HG03066 (cell line): ENCODE results near the gene SMARCB1.

Source experiments
- ATAC-seq: cut with Tn5 transposase; IDR thresholded peaks from one replicate; pipeline ENCODE4 v1.9.1; 2021; ENCODE audit warnings: low read depth; ENCODE audit not compliant: unreplicated experiment

The SMARCB1 gene

DNA sequence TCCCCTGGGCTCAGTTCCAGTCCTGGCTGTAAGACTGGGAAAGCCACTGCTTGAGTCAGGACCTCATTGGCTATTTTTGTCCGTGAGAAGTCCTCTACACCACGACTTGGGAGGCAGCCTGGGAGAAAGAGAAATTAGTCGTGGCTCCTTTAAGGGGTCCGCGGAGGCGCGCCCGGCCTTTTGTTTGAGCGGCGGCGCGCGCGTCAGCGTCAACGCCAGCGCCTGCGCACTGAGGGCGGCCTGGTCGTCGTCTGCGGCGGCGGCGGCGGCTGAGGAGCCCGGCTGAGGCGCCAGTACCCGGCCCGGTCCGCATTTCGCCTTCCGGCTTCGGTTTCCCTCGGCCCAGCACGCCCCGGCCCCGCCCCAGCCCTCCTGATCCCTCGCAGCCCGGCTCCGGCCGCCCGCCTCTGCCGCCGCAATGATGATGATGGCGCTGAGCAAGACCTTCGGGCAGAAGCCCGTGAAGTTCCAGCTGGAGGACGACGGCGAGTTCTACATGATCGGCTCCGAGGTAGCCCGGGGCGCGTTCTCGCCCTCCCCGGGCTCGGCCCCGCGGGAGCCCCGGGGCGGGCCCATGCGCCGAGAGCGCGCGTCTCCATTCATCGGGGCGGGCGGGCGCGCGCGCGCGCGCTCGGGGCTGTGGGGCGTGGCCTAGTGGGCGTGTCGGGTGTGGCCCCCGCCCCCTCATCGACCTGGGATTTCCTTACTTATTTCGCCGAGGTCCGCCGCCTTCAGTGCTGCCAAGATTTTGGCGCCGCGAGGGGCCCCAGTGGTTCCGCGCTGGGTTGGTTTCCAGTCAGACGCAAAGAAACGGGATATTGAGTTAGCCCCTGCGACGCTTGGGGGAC lies at the start of gene SMARCB1:
SMARCB1 (plus strand) TSS at position 215 of the 848 bp plus-strand sequence; CDS start at position 419, 204 bp downstream.
- ATAC-seq, result peak; percentile 80

DNA sequence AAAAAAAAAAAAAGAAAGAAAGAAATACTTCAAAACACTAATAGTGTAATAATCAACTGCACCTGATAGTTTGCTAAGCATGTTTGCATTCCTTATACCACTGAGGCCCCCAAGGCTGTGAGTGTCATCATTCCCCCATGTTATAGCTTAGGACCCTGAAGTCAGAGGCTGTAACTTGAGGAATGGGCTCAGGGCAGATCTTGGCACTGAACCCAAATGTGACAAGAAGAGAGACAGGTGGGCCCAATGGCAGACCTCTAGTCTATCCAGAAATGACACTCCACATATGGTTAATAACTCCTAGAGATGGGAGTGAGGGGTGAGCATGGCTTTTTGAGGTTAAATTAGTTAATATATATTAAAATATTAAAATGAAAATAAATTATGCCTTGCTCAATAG lies 49.1 kb upstream of the SMARCB1 start:
- ATAC-seq, result no peak

- ATAC-seq, result no peak
Observed at GRCh38 chr22:23742505-23743264, 44.1 kb upstream of the SMARCB1 start.

GRCh38 chr22:23743303-23743705 lies 43.5 kb upstream of the SMARCB1 start:
- ATAC-seq, result no peak

DNA sequence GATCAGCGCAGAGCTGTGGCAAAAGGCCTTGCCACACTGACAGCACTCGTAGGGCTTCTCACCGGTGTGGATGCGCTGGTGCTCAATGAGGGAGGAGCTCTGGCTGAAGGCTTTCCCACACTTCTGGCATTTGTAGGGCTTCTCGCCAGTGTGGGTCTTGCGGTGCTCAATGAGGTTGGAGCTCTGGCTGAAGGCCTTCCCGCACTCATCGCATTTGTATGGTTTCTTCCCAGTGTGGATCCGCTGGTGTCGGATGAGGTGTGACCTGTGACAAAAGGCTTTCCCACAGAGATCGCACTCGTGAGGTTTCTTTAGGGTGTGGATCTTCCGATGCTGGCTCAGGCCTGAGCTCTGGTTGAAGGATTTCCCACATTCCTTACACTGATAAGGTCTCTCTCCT lies 42.8 kb upstream of the SMARCB1 start:
- no peak for ATAC-seq

DNA sequence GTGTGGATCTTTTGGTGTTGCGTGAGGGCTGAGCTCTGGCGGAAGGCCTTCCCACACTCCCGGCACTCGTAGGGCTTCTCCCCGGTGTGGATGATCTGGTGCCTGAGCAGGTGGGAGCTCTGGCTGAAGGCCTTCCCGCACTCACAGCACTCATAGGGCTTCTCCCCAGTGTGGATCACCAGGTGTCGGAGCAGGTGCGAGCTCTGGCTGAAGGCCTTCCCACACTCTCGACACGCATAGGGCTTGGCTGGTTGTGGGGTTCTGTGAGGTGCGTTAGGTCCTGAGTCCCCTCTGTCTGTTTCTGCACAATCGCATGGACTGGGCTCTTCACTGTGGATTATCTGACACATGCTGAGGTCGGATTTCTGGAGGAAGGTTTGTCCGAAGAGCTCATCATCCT lies 42.3 kb upstream of the SMARCB1 start:
- ATAC-seq, result no peak

DNA sequence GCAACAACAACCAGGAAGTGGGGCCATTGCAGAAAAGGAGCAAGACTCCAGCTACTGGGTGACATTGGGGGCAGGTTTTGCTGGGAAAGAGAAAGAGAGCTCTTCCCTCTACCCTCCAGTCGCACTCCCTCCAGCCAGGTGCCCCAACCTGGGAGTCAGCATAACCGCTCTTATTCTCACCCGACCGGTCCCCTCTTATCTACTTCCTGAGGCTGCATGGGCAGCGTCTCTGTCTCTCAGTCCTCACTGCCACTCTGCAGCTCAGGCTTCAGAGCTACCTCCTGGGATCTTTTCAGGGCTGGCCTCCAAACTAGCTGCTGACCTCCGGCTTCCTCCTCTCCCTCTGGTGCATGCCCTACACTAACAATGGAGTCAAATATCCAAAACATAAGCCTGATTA lies 41.0 kb upstream of the SMARCB1 start:
- ATAC-seq, result no peak

DNA sequence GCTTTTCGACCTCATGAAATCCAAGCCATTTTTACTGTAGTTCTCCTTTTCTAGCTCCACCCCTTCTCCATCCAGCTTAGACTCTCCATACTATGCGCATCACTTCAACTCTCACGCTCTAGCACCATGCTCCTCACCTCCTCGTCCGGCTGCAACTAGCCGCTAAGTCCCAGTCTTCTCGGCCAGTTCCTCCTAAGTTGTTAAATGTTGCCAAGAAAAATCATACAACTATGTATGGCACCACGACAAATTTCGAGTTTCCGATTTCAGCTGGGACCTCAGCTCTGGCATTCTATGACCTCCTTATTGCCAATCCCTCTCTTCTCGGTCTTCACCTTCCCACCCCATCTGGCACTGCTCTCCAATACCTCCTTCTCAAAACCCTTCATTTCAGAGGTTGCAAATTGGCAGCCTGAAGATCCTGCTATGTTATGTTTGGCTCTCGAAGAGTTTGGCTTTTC lies 36.9 kb upstream of the SMARCB1 start:
- no peak for ATAC-seq

DNA sequence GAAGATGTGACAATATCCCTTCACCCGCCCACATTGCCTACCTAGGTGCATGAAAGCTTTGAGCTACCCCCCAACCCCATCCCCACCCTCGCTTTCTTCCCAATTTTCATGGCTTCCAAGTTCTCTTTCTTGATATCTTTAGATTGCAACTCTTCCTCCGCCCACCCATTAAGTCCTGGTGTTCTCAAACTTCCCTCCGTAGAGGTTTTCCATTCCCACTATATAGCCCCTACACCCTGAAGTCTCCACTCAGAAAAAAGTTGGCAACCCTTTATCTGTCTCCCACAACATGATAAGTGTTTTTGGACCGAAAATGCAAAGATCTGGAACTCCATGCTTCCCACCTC lies 36.4 kb upstream of the SMARCB1 start:
- no peak for ATAC-seq

DNA sequence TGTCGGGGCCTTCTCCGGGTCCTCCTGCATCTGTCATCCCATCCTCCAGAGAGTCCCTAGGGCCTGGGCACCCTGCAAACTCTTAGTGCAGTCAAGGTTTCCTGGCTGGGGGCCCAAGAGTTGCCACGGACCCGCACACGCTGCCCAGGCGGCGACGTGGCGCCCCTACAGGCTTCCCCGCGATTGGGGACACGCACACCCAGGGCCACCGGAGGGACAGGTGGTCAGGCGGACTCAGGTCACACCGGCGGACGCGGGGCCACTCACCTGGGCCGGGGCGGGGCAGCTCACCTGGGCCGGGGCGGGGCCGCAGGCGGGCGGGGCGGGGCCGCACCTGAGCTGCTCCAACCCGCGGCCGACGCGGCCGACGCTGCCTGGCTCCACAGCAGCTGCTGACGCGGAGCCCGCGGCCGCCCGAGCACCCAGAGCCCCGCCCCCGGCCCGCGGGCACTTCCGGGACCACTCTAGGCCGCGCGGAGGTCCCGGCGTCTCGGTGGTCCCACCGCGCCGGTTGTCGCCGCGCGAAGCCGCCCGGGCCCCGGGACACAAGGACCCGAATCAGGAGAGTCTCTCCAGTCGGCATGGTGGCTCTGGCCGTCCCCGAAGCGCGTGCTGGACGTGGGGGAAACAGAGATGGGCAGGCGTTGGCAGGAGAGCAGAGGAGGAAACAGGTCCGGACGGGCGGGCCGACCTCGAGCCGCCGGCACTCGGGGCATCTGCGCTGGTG lies 35.9 kb upstream of the SMARCB1 start, which contains the start of gene ZNF70:
ZNF70 (minus strand) TSS at position 399 of the 727 bp plus-strand sequence. CDS start 5,972 bp downstream, outside the sequence.
- ATAC-seq, result no peak

DNA sequence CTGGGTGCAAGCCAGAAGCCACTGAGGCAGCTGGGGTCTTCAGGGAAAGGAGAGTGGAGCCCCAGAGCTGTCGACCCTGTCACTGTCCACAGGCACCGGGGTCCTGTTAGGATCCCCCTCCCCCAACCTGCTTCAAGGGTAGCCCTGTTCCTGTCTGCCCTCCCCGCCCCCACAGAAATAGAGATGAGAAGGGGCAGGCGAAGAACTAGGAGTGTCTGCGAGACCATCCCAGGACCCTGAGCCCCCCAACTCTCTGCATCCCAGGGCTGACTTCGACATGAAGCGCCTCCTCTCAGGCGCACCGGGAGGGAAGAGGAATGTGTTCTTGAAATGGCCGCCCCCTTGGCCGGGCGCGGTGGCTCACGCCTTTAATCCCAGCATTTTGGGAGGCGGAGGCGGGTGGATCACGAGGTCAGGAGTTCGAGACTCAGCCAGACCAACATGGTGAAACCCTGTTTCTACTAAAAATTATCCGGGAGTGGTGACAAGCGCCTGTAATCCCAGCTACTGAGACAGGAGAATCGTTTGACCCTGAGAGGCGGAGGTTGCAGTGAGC lies 35.2 kb upstream of the SMARCB1 start:
- no peak for ATAC-seq

GRCh38 chr22:23752090-23752691 lies 34.6 kb upstream of the SMARCB1 start:
- ATAC-seq, result no peak

GRCh38 chr22:23752750-23753149 lies 34.0 kb upstream of the SMARCB1 start:
- ATAC-seq, result no peak

DNA sequence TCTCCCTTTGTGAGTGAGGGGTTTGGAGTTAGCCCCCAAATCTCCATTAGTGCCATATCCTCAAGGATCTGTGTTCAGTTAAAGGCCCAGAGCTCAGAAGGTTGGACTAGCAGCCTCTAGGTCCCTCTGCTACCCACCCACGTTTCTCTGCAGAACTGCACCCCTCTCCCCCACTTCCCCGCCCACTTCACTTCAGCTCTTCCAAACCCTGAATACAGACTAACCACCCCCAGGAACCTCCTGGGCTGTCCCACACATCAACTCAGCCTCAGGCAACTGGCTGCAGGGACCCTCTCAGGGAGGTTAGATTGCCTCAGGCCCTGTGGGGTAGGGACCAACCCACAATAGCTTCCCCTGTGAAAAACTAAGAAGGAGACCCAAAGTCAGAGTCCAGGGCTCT lies 33.4 kb upstream of the SMARCB1 start:
- no peak for ATAC-seq

GRCh38 chr22:23754220-23754919 lies 32.4 kb upstream of the SMARCB1 start, which contains the start of gene VPREB3:
Gene VPREB3, minus strand, starts transcription at chr22:23754425. Its CDS starts 62 bp downstream, at chr22:23754363.
- no peak for ATAC-seq

- no peak for ATAC-seq
Observed at GRCh38 chr22:23754980-23755636, 31.7 kb upstream of the SMARCB1 start.

DNA sequence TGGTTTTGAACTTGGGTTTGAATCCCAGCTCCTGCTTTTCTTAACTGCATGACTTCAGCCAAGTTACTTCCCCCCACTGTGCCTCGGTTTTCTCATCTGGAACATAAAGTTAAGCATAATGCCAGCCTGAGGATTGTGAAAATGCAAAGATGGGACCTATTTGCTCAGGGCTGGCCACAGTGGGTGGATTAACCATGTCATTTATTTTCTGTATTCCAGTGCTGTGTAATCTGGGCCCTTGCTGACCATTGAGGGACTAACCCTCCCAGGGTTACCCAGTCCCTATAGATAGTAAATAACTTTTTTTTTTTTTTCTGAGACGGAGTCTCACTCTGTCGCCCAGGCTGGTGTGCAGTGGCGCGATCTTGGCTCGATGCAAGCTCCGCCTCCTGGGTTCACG lies 31.1 kb upstream of the SMARCB1 start:
- ATAC-seq, result no peak

DNA sequence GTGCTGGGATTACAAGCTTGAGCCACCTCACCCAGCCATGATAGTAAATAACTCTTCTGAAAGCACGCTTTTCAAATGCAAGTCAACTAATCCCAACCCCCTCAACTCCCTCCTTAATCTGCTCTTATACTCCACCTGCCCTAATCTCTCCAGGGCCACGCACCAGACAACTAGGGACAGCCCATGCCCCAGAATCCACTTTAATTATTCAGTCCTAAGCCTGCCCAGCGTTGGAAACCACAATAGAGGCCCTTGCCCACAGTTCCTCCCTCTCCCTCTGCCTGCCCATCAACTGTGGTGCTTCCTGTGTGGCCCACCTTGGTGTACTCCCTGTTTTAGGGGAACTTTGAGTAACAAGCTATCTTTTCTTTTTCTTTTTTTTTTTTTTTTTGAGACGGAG lies 29.9 kb upstream of the SMARCB1 start:
- no peak for ATAC-seq

DNA sequence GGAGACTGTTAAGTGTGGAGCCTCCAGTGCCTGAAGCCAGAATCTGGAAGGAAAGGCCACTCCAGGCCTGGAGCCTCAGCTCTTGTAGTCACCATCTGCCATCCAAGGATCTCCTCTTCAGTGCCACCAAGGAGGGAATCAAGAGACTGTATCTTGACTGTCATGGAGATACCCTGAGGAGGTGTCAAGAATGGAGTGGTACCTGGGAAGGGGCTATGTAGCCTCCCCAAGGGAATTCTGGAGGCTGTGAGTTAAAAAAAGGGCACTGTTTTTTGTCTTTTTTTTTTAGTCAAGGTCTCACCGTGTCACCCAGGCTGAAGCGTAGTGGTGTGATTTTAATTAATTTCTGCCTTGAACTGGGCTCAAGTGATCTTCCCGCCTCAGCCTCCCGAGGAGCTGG lies 27.2 kb upstream of the SMARCB1 start:
- ATAC-seq, result no peak
